HL-60 (cell line): ENCODE data around the gene NIN.

ENCODE experiments used
- DNase-seq, 2 experiments: peaks; one replicate each; pipeline ENCODE4 v3.0.0-alpha.2; 2010 to 2020; ENCODE audit warnings: low read depth in 1 of 2, low spot score in 1 of 2
- H3K27ac ChIP-seq: fragments of 250-450 bp; sonication (Bioruptor Pico); replicated peaks from 2 replicates; pipeline ENCODE4 v1.5.1; 2020; ENCODE audit warnings: mild to moderate bottlenecking, moderate library complexity
- H3K27me3 ChIP-seq: fragments of 250-450 bp; sonication (Bioruptor Pico); 2 replicates; pipeline ENCODE4 v1.5.1; 2021; ENCODE audit warnings: mild to moderate bottlenecking, moderate library complexity; ENCODE audit not compliant: insufficient read depth, poor library complexity, severe bottlenecking
- H3K4me3 ChIP-seq: replicated peaks from 2 replicates; pipeline ENCODE4 v1.5.1; 2011; ENCODE audit warnings: mild to moderate bottlenecking, control low read depth, low read length; ENCODE audit not compliant: insufficient read depth
- CTCF ChIP-seq: IDR thresholded peaks from one replicate; pipeline ENCODE4 v1.5.1; 2011; ENCODE audit warnings: low read length, control low read depth, inconsistent platforms; ENCODE audit not compliant: insufficient read depth
- GABPA ChIP-seq: IDR thresholded peaks from 2 replicates; pipeline ENCODE4 v1.6.1; 2012; ENCODE audit warnings: low read depth
- POLR2AphosphoS5 ChIP-seq: IDR thresholded peaks from 2 replicates; pipeline ENCODE4 v1.6.1; 2012; ENCODE audit warnings: low read depth
- REST ChIP-seq: IDR thresholded peaks from 2 replicates; pipeline ENCODE4 v1.6.1; 2012; ENCODE audit warnings: low read depth; ENCODE audit not compliant: insufficient replicate concordance
- SPI1 ChIP-seq: IDR thresholded peaks from 2 replicates; pipeline ENCODE4 v1.6.1; 2012; ENCODE audit warnings: low read depth, mild to moderate bottlenecking, borderline replicate concordance

Gene NIN

GRCh38 chr14:50740856-50741255 lies 90.1 kb downstream of the NIN start:
- no peak overlapping the region for H3K27ac ChIP-seq
- H3K4me3 ChIP-seq, result no peak overlapping the region
- DNase-seq, result no peak
- H3K27me3 ChIP-seq, result no peaks in the 10 kb centered on the region
- TF ChIP-seq REST (no peak), SPI1 (no peak), POLR2AphosphoS5 (no peak), CTCF (no peak), GABPA (no peak)

- H3K4me3 ChIP-seq, result no peak overlapping the region
- TF ChIP-seq POLR2AphosphoS5 (no peak), SPI1 (no peak), REST (no peak), CTCF (no peak), GABPA (no peak)
- H3K27me3 ChIP-seq, result no peaks in the 10 kb centered on the region
- no peak for DNase-seq
- no peak overlapping the region for H3K27ac ChIP-seq
Measured at GRCh38 chr14:50739186-50739585, 91.8 kb downstream of the NIN start.

GRCh38 chr14:50736932-50737419 lies 94.0 kb downstream of the NIN start:
- DNase-seq, result no peak
- Histone ChIP-seq H3K27me3 (no peaks in the 10 kb centered on the region), H3K4me3 (no peak overlapping the region), H3K27ac (no peak overlapping the region)
- TF ChIP-seq GABPA, result no peak
- no peak for TF ChIP-seq POLR2AphosphoS5
- TF ChIP-seq CTCF, result no peak
- no peak for TF ChIP-seq SPI1
- no peak for TF ChIP-seq REST
